NCI-H2171 (cell line): Measurements from ENCODE around the gene SLC16A9.
A peak's percentile ranks its signal among the peaks of the same experiment; 100 is the strongest.
"Not testable (repeated sequence)": the region's sequence is repeated elsewhere in the genome, so short reads cannot be mapped to it uniquely, and the experiment has no call there.

Source experiments
- DNase-seq: peaks from one replicate; lab custom pipeline; 2025; lab: John Stamatoyannopoulos, UW

Gene SLC16A9, protein sequence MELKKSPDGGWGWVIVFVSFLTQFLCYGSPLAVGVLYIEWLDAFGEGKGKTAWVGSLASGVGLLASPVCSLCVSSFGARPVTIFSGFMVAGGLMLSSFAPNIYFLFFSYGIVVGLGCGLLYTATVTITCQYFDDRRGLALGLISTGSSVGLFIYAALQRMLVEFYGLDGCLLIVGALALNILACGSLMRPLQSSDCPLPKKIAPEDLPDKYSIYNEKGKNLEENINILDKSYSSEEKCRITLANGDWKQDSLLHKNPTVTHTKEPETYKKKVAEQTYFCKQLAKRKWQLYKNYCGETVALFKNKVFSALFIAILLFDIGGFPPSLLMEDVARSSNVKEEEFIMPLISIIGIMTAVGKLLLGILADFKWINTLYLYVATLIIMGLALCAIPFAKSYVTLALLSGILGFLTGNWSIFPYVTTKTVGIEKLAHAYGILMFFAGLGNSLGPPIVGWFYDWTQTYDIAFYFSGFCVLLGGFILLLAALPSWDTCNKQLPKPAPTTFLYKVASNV

DNA sequence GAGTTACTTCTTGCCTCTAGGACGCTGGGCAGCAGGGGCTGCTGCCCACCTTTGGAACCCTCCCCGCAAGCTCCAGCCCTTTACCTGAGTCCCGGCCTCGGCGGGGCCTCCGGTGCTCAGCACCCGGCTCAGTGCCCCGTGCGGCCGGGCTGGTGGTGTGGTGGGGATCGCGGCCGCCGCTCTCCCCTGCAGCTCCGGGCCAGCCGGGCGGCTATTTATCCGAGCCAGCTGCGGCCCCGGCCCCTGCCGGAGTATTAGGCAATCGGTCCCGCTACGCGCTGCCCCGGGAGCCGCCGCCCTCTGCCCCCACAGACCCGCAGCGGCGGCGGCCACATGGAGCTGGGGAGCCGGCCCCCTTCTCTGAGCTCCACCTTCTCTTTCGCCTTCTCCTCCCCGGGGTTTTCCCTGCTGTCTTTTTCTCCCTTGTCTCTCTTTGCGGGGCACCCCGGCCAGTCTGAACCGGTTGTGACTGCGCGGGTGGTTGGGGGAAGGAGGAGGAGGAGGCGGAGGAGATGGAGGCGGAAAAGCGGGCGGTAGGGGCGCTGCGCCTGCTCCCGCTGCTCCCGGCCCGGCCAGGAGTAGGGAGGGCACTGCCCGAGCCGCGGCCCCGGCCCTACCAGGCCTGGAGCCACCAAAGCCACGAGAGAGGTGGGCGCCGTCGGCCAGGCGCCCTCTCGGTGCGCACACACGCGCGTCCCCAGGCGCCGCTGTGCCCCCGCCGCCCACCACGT is at the start of gene SLC16A9:
Gene SLC16A9, minus strand, starts transcription at position 456 of the 731 bp plus-strand sequence. CDS start 25,559 bp downstream, outside the sequence.
- DNase-seq: peak; percentile 37

DNA sequence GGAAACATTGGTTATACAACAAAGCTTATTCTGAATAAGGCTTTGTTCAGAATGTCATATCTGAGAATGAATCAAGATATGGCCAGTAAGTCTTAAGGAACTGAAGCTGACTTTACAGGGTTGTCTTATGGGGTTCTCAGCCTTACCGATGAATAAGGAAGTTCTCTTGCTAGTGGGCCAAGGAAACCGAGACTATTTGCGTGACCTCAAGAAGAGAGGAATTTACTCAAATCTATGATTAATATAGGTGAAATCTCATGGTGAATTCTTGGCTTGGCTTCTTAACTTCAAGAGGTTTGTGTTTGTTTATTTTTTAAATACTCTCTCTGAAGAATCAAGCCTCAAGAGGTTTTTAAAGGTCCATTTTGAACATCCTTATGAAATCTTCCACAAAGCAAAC is 48.3 kb upstream of the SLC16A9 start:
- no peak for DNase-seq

DNA sequence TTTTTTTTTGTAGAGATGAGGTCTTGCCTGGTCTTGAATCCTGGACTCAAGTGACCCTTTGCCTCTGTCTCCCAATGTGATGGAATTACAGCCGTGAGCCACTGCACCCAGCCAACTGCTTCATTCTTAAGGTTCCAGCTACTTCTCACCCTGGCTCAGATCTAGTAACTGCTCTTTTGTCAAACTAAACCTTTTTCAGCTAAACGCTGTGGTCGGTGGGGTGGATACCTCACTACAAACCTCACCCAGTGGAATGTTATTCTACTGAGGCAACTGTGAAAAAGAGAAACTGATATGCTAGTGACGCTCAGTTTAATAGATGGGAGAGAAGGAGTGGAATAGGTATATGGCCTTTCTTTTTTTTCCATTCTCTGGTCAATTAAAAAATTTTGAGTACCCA is 45.3 kb upstream of the SLC16A9 start:
- no peak for DNase-seq

DNA sequence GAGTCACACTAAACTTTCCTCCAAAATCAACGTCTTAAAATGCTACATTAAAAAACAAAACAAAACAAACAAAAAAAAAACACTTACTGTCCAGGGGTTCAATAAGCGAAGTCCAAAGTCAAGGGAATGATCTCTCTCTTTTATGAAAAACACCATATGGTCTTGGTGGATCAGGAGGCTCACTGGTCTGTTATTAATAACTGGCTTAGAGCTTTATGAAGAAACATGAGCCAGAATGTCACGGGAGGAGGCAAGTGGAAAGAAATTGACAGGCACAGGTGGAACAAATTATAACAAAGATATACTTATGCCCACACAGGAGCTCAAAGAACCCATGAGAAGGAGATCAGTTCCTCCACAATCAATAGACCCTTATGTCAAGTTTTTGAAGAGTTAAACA is 43.6 kb upstream of the SLC16A9 start, which contains the start of gene MRLN:
Gene MRLN, minus strand, starts transcription at position 189 of the 400 bp plus-strand sequence.
- peak; percentile 68 for DNase-seq

DNA sequence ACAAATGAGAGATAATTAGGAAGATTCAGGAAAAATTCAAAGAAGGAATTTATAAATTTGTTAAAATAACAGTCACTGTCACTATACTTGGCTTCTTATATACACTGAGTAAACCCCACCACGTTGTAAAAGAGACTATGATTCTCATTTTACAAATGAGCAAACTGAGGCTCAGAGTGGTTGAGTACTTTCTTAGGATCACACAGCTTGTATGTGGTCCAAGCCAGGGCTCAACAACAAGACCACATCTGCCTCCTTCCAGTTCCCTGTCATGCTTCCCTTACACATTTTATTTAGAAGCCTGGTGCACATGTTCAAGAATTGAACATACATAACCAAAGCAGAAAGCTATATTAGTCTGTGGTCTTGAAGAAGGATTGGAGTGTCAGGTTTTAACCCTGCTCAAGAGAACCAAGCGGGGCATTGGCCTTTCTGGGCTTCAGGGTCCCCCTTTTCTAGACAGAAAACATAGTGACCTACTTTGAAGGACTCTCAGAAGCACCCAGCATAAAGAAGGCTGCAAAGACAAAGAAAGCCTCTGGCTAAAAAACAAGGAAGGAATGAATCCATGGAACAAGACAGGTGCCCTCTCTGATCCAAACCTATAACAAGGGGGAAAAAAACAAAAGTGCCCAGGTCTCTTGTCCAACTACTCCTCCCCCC is 42.8 kb upstream of the SLC16A9 start:
- no peak for DNase-seq

DNA sequence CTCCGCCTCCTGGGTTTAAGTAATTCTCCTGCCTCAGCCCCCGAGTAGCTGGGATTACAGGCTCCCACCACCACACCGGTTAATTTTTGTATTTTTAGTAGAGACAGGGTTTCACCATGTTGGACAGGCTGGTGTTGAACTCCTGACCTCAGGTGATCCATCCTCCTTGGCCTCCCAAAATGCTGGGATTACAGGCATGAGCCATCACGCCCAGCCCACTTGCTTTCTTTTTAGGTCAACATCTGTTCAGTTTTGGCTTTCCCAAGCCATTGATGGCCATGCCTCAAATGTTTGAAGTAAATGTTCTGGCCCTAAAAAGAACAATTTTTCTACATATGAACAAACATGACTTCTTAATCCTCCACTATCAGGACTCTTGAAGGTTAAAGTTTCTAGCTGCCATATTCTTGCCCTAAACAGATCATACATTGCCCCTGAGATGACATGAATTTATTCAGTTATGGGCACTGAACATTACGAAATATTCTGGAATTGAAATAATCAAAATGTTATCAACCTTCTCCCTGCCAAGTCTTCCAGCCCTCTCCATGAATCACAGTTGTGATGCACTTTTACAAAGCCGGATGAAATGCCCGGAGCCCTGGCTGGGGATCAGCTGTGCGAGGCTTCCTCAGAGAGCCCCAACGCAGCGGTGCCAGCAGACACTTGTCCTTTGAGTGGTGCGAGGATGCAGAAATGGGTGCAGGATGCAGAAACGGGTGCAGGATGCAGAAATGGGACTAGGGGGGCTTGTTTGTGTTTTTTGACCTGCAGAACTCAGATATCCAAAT is 40.7 kb upstream of the SLC16A9 start:
- no peak for DNase-seq

DNA sequence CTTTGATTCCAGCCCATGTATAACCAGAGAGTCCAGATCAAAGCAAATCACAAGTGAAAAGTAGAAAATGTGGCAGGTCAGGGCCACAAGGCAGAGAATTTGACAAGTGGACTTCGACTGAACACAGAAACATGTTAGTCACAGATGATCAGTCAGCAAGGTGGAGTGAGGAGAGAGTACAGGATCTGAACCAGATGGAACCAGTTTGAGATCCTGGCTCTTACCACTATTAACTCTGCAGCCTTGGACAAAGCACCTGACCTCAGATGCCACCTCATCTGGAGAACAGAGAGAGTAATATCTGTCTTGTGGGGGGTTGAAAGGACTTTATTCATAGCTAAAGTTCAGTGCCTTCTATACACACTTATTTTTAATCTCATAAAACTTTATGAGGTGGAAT is 39.2 kb upstream of the SLC16A9 start:
- no peak for DNase-seq

DNA sequence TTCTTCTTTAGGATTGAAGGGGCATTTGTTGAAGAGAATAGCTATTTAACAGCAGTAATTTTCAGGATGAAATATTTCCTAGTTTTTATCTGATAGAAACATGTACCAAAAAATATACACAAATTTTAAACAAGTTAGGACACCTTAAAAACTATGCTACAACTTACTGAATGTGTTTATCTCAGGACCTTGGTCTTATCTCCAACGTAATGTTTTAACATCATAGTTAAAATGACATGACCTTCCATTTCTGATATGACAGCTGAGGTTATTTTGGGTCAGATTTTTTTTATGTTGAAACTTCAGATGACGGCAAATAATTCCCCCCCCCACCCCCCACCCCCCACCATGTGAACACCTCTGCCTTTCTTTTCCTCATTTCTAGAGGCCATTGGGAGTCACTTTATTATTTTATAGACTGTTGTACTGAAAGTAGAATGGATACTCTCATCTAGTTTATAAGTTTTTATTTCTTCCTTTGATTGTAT is 35.6 kb upstream of the SLC16A9 start:
- DNase-seq: no peak

DNA sequence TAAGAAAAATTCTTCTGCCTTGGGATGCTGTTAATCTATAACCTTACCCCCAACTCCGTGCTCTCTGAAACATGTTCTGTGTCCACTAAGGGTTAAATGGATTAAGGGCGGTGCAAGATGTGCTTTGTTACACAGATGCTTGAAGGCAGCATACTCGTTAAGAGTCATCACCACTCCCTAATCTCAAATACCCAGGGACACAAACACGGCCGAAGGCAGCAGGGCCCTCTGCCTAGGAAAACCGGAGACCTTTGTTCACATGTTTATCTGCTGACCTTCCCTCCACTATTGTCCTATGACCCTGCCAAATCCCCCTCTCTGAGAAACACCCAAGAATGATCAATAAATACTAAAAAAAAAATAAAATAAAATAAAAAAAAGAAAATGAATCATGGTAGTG is 35.1 kb upstream of the SLC16A9 start:
- DNase-seq: not testable (repeated sequence)

DNA sequence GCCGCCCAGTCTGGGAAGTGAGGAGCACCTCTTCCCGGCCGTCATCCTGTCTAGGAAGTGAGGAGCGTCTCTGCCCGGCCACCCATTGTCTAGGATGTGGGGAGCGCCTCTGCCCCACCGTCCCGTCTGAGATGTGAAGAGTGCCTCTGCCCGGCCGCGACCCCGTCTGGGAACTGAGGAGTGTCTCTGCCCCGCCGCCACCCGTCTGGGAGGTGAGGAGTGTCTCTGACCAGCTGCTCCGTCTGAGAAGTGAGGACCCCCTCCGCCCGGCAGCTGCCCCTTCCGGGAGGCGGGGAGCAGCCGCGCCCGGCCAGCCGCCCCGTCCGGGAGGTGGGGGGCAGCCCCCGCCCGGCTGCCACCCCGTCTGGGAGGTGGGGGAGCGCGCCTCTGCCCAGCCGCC is 34.5 kb upstream of the SLC16A9 start:
- not testable (repeated sequence) for DNase-seq

DNA sequence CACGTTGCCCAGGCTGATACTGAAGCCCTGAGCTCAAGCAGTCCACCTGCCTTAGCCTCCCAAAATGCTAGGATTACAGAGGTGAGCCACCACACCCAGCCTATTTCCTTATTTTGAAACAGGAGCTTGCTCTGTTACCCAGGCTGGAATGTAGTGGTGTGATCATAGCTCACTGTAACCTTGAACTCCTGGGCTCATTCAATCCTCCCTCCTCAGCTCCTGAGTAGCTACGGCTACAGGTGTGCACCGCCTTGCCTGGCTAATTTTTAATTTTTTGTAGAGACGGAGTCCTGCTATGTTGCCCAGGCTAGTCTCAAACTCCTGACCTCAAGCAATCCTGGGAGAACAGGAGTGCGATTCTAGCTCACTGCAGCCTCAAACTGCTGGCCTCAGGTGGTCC is 31.9 kb upstream of the SLC16A9 start:
- DNase-seq: no peak

DNA sequence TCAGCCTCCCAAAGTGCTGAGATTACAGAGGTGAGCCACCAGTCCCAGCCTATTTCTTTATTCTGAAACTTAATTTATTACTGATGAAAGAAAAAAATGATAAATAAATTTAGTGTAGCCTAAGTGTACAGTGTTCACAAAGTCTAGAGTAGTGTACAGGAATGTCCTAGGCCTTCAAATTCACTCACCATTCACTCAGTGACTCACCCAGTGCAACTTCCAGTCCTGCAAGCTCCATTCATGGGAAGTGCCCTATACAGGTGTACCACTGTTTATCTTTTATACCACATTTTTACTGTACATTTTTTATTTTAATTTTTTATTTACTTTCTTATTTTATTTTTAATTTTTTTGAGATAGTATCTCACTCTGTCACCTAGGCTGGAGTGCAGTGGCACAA is 31.4 kb upstream of the SLC16A9 start:
- no peak for DNase-seq

DNA sequence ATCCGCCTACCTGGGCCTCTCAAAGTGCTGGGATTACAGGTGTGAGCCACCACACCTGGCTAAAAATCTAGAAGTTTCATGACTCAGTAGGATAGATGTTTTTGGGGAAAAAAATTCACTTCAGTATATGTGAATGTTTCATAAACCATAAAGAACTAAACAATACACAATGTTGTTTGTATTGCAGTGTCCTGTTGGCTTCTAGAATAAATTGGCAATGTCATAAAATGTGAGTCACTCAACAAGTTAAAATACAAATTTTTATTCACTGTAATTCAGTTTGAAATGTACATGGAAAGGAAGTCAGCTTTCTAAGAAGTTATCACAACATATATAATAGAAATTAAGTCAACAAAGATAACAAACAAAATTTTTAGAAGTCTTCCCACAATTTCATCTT is 27.1 kb upstream of the SLC16A9 start:
- no peak for DNase-seq

DNA sequence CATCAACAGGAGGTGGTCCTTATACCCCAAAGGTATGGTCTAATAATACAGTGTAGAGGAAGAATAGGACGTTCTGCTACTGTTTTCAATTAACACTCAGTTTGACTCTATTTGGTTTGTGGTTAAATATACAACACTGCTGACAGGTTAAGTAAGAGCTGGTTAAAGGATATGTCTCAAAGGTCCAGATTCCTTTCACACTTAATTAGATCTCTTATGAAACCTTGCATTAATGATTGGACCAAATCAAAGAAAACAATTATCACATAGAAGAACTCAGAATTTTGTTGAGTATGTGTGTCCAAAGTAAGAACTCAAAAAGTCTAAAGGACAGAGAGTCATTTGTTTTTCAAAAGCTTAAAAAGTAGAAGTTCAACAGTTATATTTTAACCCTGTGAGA is 25.6 kb upstream of the SLC16A9 start:
- no peak for DNase-seq

DNA sequence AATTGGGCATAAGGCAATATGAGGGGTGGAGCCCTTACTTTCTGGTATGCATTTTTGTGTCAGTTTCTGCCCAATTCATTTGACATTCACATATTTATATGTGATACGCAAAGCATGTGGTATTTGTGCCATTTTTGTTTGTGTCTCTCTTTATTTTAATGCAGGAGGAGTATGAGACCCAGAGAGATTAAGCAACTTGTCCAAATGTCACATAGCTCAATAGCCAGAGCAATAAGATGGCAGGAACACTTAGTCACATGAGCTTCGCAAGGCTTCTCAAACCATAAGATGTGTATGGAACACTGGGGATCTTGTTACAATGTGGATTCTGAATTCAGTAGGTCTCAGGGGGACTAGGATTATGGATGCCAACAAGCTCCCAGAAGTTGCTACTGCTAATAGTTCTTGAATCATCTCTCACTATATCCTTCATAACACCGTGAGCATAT is 24.4 kb upstream of the SLC16A9 start:
- DNase-seq: no peak

DNA sequence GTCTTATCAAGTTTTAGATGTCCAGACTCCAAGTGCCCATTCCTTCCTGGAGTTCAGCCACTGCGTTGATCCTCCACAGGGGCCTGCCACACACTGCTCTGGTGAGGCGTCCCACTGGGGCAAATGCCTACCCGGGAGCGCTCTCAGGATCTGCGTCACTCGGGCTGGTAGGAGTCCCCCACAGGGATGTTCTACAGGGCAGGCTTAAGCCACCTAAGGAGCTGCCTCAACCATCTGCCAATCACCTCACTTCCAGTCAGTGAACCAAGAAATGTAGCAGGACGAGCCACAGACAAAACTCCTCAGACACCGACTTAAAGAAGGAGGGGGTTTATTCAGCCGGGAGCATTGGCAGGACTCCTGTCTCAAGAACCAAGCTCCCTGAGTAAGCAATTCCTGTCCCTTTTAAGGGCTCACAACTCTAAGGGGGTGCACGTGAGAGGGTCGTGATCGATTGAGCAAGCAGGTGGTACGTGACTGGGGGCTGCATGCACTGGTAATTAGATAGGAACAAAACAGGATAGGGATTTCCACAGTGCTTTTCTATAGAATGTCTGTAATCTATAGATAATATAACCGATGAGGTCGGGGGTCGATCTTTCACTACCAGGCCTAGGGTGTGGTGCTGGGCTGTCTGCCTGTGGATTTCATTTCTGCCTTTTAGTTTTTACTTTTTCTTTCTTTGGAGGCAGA is 23.8 kb upstream of the SLC16A9 start:
- not testable (repeated sequence) for DNase-seq

DNA sequence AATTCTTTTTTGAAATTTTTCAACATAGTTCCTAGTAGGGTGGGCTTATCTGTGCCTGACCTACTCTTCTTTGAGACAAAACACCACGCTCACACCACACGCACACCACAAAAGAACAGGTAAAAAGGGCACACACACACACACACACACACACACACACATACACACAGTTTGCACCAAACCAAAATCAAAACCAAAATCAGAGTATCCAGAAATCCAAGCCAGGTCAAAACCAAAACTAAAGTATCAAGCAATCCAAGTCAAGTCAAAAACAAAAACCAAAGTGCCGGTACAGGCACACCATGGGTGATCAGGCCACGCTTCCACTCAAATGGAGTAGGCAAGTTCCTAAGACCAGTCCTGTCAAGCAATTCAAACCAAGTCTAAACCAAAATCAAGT is 23.2 kb upstream of the SLC16A9 start:
- not testable (repeated sequence) for DNase-seq

DNA sequence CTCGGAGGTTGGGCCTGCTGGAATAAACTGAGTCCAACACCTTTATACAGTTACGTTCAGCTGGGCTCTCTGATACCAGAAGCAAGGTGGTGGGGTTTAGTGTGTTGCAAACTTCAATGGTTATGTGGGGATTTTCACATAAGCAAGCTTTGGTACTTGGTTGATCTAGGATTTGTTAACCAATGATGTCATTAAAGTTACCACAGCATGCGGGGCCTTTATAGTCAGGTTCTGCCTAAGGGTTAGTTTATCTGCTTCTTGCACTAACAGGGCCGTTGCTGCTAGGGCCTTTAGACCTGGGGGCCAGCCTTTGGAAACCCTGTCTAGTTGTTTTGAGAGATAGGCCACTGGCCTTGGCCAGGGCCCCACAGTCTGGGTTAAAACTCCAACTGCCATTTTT is 19.5 kb upstream of the SLC16A9 start:
- not testable (repeated sequence) for DNase-seq

DNA sequence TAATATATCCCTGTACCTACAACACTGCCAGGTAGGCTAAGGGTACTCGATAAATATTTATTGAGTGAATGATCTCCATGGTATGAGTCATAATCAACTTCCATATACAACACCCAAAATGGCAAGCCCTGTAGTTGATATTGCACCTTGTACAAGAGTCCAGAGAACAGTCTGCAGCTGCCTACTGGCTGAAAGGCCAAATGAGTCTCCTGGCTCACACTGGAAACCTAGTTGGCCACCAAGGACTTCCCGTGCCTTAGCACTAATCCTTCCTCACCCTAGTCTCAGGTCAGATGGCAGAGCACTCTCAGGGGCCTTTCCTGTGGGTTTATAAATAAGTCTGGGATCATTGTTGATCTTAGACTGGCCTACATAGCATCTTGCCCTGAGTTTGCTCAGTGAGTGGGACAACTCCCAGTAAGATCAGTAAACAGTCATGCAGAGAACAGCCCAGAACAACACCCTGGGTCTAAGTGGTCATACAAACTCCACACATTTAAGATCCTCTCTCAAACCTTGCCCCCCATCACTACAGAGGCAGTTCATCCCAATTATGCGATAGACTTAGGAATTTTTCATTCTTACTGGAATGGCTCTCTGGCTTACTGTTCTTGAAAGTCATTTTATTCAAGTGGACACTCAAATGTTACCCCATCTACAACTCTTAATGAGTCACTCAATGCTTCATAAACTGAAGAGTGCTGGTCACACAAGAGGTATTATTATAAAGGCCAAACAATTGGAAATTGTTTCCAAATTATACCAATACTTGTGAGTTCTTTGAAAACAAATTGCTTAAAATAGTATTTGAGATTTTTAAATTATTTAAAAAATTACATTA is 14.7 kb upstream of the SLC16A9 start:
- DNase-seq: no peak

DNA sequence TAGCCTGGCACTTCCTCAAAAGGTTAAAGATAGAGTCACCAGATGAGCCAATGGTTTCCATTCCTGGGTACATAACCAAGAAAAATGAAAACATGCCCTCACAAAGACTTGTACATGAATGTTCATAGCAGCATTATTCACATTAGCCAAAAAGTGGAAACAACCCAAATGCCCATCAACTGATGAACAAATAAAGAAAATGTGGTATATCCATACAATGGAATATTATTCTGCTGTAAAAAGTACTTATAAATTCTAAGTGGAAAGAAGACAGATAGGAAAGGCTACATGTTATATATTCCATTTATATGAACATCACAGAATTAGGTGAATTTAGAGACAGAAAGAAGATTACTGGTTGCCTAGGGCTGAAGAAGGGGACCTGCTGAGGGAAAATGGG is 10.7 kb upstream of the SLC16A9 start:
- DNase-seq: no peak
